Daoy (cell line): Measurements from ENCODE around the gene REXO5. TPM values are rescaled to one million over a fixed set of nuclear protein-coding genes. Genes with fewer than 3 reads are reported as not detected.
"Not testable (repeated sequence)": the region's sequence is repeated elsewhere in the genome, so short reads cannot be mapped to it uniquely, and the experiment has no call there.

Experiments
- DNase-seq: peaks from one replicate; pipeline ENCODE4 v3.0.0-alpha.2; 2015; ENCODE audit warnings: low read depth
- total RNA-seq: library from RNA; depleted of rRNA; stranded (reverse); fragments of >200 nt; shearing (Covaris generic); gene quantifications from 2 replicates; pipeline ENCODE4 v1.2.3, GENCODE V29; 2014; rRNA removed

Gene REXO5, protein sequence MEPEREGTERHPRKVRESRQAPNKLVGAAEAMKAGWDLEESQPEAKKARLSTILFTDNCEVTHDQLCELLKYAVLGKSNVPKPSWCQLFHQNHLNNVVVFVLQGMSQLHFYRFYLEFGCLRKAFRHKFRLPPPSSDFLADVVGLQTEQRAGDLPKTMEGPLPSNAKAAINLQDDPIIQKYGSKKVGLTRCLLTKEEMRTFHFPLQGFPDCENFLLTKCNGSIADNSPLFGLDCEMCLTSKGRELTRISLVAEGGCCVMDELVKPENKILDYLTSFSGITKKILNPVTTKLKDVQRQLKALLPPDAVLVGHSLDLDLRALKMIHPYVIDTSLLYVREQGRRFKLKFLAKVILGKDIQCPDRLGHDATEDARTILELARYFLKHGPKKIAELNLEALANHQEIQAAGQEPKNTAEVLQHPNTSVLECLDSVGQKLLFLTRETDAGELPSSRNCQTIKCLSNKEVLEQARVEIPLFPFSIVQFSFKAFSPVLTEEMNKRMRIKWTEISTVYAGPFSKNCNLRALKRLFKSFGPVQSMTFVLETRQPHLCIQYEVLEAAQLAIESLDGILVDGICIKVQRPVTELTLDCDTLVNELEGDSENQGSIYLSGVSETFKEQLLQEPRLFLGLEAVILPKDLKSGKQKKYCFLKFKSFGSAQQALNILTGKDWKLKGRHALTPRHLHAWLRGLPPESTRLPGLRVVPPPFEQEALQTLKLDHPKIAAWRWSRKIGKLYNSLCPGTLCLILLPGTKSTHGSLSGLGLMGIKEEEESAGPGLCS
- total RNA-seq, result 4.7 and 17.3 TPM in 2 replicates

GRCh38 chr16:20806168-20807050 is at the start of gene REXO5, which contains the start of gene ERI2:
Gene REXO5 (plus strand): TSS chr16:20806527. CDS start chr16:20806954, 427 bp downstream.
Gene ERI2 (minus strand): TSS chr16:20806472. CDS start chr16:20806430, 42 bp downstream.
- peak; percentile 96 for DNase-seq

DNA sequence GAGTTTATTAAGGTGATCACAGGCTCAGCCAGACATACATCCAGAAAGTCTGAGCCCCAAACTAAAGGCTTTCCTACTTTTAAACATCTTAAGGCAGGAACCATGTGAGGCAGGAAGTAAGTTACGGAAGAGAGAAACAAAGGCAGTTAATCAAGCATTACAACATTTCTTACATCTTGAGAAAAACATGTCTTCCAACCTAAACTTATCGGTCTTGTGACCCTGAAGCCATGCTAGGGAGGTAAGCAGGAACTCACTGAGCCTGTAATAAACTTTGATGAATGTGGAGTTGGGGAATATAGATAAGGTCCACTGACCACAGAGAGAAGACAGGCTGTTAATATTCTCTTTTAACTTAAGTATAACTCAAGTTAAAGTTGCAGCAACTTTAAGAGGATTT is 46.0 kb upstream of the REXO5 start:
- no peak for DNase-seq

- DNase-seq, result no peak
Observed at GRCh38 chr16:20761175-20761574, 45.2 kb upstream of the REXO5 start.

DNA sequence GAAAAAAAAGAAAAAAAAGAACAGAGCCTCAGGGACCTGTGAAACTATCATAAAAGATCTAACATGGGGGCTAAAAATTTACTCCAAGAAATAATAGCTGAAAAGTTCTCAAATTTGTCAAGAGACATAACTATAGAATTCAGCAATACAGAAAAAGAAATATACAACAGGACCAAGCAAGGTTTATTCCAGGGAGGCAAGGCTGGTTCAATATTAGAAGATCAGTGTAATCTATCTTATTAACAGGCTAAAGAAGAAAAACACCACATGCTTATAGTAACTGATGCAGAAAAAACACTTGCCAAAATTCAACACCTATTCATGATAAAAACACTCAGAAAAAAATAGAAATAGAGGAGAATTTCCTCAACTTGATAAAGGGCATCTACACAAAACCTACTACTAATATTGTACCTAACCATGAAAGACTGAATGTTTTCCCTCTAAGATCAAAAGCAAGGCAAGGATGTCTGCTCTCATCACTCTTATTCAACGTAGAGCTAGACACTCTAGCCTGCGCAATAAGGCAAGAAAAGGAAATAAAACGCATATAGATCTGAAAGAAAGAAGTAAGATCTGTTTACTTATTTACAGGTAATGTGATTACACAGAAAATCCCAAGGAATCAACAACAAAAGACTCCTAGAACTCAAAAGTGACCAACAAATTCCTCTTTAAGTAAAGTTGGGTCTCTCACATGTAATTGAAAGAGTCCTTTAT is 43.8 kb upstream of the REXO5 start:
- no peak for DNase-seq

DNA sequence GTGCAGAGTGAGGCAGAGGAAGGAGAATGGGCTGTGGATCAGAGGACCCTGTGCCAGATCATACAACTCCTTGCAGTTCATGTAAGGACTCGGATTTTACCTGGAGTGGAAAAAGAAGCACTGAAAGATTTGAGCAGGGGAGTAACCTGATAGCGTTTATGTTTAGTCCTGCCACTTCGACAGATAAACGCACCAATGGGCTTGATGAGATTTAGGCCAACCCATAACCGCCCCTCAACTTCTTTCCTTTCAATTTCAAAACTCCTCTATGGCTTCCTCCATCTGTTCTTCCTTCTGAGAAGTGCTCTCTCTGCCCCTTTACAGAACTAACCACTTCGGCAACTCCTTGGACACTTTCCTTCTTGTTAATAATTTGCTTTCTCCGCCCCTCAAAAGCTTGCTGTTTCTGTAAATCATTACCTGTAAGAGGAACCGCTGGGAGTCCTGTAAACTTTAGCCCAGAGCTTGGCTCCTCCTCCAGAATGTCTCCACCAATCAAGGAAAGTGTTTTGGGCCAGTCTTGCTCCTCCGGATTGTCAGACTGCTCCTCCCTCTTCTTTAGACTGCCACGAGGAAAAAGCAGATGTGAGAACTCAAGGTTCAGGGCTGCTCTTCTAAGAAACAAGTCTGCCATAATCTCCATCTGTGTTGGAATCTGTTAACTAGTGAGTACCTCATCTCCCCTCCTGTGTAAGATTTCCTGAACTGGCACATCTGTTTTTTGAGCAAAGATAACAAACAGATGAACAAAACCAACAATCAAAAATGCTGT is 42.7 kb upstream of the REXO5 start, which contains the start of gene ACSM3:
Gene ACSM3 (plus strand): TSS at position 554 of the 772 bp plus-strand sequence. CDS start 6,021 bp downstream, outside the sequence.
- DNase-seq, result peak; percentile 69

DNA sequence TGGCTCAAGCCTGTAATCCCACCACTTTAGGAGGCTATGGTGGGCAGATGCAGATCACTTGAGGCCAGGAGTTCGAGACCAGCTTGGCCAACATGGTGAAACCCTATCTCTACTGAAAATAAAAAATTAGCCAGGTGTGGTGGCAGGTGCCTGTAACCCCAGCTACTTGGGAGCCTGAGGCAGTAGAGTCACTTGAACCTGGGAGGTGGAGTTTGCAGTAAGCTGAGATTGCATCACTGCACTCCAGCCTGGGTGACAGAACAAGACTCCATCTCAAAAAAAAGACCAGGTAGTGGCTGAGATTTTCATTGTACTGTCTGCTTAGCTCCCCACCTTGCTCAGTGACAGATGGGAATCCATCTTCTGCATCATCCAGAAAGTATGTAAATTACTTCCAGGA is 41.9 kb upstream of the REXO5 start:
- not testable (repeated sequence) for DNase-seq

DNA sequence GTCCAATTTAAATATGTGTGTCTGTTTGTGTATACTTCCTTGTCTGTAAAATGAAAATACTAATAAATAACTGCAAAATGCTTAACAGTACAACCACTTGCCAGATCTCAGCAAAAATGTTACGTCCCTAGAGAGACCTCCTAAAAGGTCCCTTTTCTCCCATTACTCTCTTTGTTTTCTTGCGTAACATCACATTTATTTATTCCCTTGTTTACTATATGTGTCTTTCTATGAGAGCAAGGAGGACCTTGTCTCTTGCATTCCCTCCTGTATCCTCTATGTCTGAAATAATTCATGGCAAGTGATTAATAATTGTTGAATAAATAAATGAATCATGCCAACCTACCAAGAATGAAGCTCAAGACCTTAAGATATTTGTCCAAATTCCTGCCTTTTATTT is 40.6 kb upstream of the REXO5 start:
- DNase-seq, result no peak

DNA sequence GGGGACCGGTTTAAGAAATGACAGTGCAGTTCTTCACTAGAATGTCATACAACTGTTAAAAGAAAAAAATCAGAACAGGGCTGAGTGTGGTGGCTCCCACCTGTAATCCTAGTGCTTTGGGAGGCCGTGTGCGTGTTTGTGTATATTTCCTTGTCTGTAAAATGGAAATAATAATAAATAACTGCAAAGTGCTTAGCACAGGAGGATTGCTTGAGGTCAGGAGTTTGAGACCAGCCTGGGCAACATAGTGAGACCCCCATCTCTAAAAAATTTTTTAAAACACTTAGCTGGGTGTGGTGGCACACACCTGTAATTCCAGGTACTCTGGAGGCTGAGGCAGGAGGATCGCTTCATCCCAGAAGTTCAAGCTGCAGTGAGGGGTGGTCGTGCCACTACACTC is 40.0 kb upstream of the REXO5 start:
- no peak for DNase-seq

DNA sequence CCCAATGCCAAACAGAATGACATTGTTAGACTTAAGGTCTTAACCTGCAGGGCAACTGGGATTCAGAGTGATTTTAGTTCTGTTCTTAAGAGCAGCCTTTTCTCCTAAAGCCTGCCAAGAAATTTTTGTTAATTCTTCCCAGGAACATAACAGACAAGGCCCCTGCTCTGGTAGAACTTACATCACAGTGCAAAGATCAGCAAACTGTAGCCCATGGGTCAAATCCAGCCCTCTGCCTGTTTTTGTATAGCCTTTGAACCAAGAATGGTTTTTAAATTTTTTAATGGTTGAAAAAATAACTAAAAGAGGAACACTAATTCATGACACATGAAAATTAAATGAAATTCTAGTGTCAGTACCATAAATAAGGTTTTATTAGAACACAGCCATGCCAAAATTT is 38.8 kb upstream of the REXO5 start:
- no peak for DNase-seq

- DNase-seq, result no peak
Observed at GRCh38 chr16:20768121-20768520, 38.2 kb upstream of the REXO5 start.

DNA sequence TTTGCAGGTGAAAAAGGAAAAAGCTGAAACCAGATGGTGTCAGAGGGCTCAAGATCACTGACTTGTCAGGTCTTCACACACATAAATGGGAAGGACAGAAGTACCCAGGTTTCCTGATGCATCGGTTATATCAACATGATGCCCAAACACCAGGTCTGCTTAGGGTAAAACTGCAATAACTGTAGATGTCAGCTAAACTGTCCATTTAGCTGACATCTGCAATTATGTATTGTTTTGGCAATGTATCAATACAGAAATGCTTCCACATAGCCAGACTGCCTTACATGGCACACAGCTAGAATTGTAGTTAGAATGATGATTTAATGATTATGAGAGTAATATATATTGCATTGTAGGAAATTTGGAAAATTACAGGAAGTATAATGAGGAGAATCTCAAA is 37.5 kb upstream of the REXO5 start:
- DNase-seq, result no peak

GRCh38 chr16:20773679-20774078 is 32.6 kb upstream of the REXO5 start:
- DNase-seq, result no peak

DNA sequence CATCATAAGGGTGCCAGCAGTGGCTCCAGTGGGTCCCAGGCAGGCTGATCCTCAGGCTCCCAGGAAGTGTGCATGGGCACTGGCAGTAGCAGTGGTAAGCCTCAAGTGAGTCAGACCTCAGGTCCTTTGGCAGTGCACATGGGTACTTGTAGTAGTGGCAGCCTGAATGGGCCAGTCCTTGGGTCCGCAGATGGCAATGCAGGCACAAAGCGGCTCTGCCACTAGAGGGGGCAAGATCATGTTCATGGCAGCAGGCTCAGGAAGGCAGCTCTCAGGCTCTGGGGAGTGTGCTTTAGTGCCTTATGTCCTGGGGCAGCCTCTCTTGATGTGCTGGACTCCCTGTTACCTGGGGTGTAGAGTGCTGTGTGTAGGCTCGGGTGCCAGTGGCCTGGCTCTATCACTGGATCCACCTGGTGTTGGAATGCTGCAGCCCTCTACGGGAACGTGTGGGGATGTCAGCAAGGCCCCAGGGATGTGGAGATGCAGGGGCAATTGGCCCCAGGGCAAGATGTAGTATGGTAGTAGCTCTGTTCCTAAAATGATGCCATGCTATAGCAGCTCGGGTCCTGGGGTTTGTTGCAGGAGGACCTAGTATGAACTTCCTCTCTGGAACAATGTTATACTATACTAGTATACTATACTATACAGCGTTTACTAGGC is 31.5 kb upstream of the REXO5 start:
- peak; percentile 74 for DNase-seq

DNA sequence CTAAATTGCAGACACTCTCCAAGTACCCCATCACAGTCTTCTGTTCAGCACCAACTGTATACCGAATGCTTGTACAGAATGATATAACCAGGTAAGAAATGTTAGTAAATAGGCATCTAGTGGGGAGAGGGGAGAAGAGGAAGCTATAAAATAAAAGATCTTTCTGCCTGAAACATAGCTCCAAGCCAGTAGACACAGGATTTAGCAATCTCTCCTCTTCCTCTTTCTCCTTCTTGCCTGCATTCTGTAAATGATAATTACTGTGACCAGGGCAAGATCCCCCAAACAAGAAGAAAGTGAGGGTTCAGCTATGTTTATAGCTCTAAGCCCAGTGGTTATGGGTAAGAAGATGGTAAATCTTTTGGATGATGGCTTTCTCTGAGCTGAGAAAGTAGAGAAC is 24.6 kb upstream of the REXO5 start:
- no peak for DNase-seq

DNA sequence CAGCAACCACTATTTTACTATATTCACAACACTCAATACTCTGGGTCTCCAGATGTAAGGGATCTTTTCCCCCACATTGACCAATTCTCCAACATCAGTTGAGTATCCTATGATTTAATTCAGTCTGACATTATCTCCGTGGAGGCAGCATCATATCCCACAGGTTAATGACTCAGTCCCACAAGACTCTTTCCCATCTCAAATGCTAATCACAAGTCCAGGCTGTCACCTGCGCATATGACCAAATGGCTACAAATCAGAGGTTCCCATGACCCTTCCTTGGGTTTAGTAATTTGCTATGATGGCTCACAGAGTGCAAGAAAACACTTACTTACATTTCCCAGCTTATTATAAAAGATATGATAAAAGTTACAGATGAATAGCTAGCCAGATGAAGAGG is 23.9 kb upstream of the REXO5 start:
- DNase-seq, result no peak

DNA sequence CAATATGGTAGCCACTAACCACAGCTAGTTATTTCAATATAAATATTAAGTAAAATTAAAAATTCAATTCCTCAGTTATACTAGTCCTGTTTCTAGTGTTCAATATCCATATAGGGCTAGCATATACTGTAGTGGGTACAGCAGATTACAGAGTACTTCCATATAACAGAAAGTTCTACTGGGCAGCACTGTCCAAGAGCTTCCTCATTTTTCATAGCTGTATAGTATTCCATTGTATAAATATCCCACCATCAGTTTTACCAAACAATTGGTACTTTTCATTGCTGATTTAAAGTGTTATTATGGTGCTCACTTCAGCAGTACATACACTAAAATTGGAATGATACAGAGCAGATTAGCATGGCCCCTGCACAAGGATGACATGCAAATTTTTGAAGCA is 22.1 kb upstream of the REXO5 start:
- DNase-seq, result no peak

- DNase-seq, result no peak
Observed at GRCh38 chr16:20789130-20789529, 17.2 kb upstream of the REXO5 start.

DNA sequence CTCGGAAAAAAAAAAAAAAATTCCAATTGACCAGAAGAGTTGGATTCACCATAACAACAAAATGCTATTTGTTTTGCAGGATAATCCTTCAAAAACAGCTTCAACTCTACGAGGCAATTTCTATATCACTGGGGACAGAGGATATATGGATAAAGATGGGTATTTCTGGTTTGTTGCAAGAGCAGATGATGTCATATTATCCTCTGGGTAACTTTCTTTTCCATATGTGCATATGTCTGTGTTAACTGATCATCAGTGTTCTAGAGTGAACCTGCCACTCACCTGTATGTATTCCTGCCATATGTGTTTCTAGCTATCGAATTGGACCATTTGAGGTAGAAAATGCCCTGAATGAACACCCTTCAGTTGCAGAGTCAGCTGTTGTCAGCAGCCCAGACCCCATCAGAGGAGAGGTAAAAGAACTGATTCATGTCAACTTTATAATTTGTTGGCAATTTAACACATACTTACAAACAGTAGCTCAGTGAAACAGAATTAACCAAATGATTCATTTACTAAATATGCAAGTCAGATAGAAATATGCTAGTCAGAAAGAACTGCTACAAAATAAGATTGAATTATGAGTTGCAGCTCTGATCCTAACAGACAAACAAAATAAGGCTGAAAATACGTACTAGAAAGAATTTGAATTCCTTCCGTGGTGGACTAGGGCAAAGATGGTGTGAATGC is 14.3 kb upstream of the REXO5 start:
- no peak for DNase-seq

GRCh38 chr16:20798364-20798763 is 8.0 kb upstream of the REXO5 start:
- no peak for DNase-seq
